ENCODE results near the gene VIPR2. TPM values are rescaled to one million over a fixed set of nuclear protein-coding genes. Genes with fewer than 3 reads are reported as not detected.

VIPR2 gene
- total RNA-seq, 4 donors from 2014 or later: 9.3 to 16.6 (median 12.1) TPM

DNA sequence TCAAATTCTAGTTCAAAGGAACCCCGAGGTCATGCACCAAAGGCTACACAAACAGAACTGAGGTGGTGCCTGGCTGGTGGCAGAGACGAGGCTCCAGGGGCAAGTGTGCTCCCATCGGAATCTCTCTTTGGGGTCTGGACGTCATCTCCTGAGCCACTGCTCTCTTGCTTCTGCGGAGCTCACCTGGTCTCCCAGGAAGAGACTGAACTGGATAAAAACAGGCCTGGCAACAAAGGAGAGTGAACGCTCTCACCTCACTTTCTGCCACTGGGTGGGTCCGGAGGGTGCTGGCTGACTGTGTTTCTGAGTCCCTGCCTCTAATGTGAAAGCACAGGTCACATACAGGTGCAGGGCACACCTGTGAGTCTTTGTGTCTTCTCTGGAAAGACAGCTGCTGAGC is 22.4 kb downstream of the VIPR2 start:
- TF ChIP-seq POLR2AphosphoS5 (IDR thresholded peaks at IDR 0.05) (no peak), EP300 (IDR thresholded peaks at IDR 0.05) (no peak), POLR2A (IDR thresholded peaks at IDR 0.05; ENCODE audit: low read depth) (no peak)
- TF ChIP-seq, protein P1, sequence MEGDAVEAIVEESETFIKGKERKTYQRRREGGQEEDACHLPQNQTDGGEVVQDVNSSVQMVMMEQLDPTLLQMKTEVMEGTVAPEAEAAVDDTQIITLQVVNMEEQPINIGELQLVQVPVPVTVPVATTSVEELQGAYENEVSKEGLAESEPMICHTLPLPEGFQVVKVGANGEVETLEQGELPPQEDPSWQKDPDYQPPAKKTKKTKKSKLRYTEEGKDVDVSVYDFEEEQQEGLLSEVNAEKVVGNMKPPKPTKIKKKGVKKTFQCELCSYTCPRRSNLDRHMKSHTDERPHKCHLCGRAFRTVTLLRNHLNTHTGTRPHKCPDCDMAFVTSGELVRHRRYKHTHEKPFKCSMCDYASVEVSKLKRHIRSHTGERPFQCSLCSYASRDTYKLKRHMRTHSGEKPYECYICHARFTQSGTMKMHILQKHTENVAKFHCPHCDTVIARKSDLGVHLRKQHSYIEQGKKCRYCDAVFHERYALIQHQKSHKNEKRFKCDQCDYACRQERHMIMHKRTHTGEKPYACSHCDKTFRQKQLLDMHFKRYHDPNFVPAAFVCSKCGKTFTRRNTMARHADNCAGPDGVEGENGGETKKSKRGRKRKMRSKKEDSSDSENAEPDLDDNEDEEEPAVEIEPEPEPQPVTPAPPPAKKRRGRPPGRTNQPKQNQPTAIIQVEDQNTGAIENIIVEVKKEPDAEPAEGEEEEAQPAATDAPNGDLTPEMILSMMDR (IDR thresholded peaks at IDR 0.05): no peak

DNA sequence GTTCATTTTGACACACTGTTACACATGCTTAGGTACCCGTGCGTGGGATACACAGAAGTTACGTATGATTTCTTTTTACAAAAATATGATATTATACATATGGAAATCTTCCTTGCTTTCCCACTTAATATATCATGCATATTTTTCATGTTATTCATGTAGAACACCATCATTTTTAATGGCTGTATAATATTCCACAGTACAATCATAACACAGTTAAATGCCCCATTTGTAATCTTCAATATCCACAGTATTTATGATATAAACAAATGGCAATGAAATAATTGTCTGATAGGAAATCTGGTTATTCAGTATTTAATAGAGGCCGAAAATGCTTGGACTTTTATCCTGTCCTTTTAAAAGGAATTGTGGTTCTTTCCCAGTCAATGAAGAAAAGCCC is 23.2 kb downstream of the VIPR2 start:
- Histone ChIP-seq H3K27ac (replicated peaks in 1 of 4) (no peak overlapping the region), H3K27me3 (peaks cover 0 to 20% (median 0%) of the 10 kb centered on the region in 4 donors), H3K4me1 (peaks cover 0 to 12% (median 0%) of the 10 kb centered on the region in 4 donors), H3K4me3 (no peak overlapping the region), H3K9me3 (no peaks in the 10 kb centered on the region), H3K36me3 (no peaks in the 10 kb centered on the region)
- no peak for DNase-seq (ENCODE audit: extremely low spot score)
- TF ChIP-seq, protein P1 (IDR thresholded peaks at IDR 0.05): no peak
- WGBS: 91% methylated on average over 4 of the region's 4 CpGs
- intact Hi-C loops (cut with DNase I): no loop called here

More for the DNA sequence above, 22.4 kb downstream of the VIPR2 start:
- DNase-seq (ENCODE audit: extremely low spot score): no peak
- Histone ChIP-seq H3K4me1 (peaks cover 0 to 12% (median 0%) of the 10 kb centered on the region in 4 donors), H3K4me3 (no peak overlapping the region), H3K9me3 (no peaks in the 10 kb centered on the region), H3K36me3 (no peaks in the 10 kb centered on the region), H3K27ac (replicated peaks in 1 of 4) (no peak overlapping the region), H3K27me3 (peaks cover 0 to 28% (median 0%) of the 10 kb centered on the region in 4 donors)
- WGBS: 91% methylated on average over 7 of the region's 7 CpGs
- intact Hi-C loops (cut with DNase I): no loop called here

DNA sequence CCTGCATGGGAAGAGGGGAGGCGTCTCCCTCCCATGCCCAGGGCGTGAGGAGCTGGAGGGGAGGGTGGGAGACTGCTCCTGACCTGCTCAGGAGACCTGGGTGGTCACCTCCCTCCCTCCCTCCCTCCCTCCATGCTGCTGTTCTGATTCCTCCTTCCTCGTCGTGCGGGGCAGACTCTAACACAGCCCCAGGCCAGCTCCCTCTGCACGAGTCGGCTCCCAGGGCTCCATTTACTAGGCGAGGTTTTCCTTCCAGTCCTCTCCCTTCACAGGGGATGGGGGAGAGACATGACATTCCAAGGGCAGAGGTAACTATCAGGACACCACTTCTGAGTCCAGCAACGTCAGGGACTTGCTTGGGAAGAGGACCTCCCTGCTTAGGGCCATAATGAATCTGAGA is 23.6 kb downstream of the VIPR2 start:
- TF ChIP-seq, protein P1 (IDR thresholded peaks at IDR 0.05): no peak
- TF ChIP-seq POLR2AphosphoS5 (IDR thresholded peaks at IDR 0.05): no peak
- no peak for TF ChIP-seq POLR2A (IDR thresholded peaks at IDR 0.05; ENCODE audit: low read depth)
- TF ChIP-seq EP300 (IDR thresholded peaks at IDR 0.05): no peak

DNA sequence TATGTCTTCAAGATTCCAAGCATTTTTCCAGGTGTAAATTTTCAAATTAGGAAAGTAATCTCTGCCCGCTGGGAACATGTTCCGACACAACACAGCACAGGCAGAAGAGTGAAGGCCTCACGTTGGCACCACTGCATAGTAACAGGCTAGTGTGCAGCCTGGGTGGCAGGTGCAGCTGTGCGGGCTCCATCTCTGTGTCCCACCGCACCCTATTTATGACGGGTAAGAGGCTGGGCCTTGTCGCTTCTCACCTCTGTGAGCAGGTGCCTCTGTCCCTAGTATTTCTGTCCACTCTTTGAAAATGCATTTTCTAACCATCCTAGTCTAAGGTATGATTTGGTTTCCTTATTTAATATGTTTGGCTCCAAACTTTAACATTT is 24.1 kb downstream of the VIPR2 start:
- H3K4me1 ChIP-seq: peaks cover 0 to 5% (median 3%) of the 10 kb centered on the region in 4 donors
- WGBS: 91% methylated on average over 7 of the region's 7 CpGs
- no peaks in the 10 kb centered on the region for H3K9me3 ChIP-seq
- intact Hi-C loops (cut with DNase I): no loop called here
- peaks cover 0 to 24% (median 0%) of the 10 kb centered on the region in 4 donors for H3K27me3 ChIP-seq
- DNase-seq (ENCODE audit: extremely low spot score): no peak
- TF ChIP-seq EP300 (IDR thresholded peaks at IDR 0.05): no peak
- TF ChIP-seq POLR2A (IDR thresholded peaks at IDR 0.05; ENCODE audit: low read depth): no peak
- TF ChIP-seq, protein P1 (IDR thresholded peaks at IDR 0.05): no peak
- no peak for TF ChIP-seq POLR2AphosphoS5 (IDR thresholded peaks at IDR 0.05)
- no peak overlapping the region for H3K27ac ChIP-seq (replicated peaks in 1 of 4)
- no peaks in the 10 kb centered on the region for H3K36me3 ChIP-seq
- no peak overlapping the region for H3K4me3 ChIP-seq

More for the DNA sequence above, 23.6 kb downstream of the VIPR2 start:
- H3K27me3 ChIP-seq: peaks cover 0 to 23% (median 0%) of the 10 kb centered on the region in 4 donors
- H3K9me3 ChIP-seq: no peaks in the 10 kb centered on the region
- H3K4me3 ChIP-seq: no peak overlapping the region
- no peak overlapping the region for H3K27ac ChIP-seq (replicated peaks in 1 of 4)
- no peaks in the 10 kb centered on the region for H3K36me3 ChIP-seq
- 85% methylated on average over 9 of the region's 9 CpGs for WGBS
- peaks cover 0 to 8% (median 0%) of the 10 kb centered on the region in 4 donors for H3K4me1 ChIP-seq
- intact Hi-C loops (cut with DNase I): no loop called here
- DNase-seq (ENCODE audit: extremely low spot score): no peak
